Activated CD8-positive, alpha-beta memory T cell treated with anti-CD3 and anti-CD28 coated beads, Interleukin-2, amount 50 U/mL, for 1 hour (primary cell): Measurements from ENCODE around the gene CCM2.

Experiments used
- DNase-seq: peaks from one replicate; pipeline ENCODE4 v3.0.0-alpha.2; 2020; ENCODE audit errors: extremely low read depth

The CCM2 gene

DNA sequence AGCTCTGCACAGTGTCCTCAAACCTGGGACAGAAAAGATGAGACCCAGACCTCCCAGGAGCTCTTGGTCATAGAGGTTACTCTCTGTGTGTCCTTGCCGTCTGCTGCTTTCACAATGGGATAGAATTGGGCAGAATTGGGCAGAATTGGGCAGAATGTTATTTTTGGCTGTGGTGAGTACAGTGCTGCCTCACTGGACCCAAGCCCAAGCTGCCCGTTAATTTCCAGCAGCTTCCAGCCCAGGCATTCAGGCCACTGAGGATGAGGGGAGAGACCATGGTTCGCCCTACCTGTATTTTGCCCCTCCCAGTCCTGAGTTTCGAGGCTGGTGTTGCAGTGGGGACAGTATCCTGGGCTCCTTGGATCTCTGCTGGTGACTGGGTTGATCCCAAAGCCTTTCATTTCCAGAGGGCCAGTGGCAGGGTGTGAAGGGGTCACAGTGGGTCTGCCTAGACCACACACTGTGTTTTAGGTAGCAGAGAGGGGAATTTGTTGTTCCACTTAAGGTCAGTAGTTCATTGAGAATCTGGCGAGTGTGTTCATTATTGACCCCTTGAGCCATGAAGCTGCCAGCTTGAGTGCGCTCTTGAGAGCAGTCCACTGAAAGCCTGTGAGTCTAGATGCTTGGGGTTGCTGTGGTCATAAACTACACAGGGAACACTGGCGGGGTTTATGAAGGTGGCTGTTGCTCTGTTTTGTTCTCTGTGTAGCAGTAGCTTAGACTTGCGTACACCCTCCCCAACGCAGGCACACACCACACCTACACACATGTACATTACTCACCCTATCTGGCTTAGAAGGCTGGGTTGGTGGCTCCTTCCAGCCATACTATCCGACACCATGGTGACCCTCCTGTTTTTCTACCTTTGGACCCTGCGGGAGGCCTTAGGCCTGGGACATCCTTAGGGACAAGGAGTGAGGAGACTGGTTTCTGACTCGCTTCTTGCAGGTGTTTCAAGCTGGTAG lies 65.3 kb downstream of the CCM2 start:
- no peak for DNase-seq

DNA sequence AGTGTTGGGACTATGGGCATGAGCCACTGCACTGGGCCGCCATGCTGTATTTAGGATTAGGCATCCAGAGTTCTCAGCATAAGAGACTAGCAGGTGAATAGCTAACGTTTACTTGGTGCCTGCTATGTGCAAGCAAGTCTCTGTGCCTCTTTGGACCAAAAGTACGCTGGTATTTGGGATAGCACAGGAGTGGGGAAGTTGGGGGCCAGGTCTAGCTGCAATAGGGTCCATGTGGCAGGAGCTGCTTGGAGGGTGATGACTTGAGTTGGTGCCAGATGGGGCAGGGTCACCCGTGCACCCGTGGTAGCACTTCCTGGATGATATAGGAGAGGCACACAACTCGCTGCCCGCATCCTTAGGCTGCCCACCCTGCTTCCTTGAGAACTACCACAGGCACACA lies 66.4 kb downstream of the CCM2 start:
- DNase-seq, result no peak

DNA sequence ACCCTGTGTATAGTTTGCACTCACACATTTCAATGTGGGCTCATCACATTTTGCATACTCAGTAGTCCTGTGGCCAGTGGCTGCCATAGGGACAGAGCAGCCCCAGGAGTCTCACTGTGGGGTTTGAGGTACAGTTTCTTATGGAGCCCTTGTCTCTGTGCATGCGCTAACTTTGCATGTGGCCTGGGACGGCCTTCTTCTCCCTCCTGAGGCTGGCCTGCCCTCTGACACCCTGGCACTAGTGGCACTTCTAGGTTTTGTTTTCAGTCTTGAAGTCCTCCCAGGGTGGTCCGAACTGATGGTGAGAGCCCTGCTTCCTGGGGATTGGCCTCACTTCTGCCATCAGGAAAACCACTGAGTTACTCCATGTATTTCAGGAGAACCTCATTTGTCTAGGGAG lies 67.6 kb downstream of the CCM2 start:
- no peak for DNase-seq

DNA sequence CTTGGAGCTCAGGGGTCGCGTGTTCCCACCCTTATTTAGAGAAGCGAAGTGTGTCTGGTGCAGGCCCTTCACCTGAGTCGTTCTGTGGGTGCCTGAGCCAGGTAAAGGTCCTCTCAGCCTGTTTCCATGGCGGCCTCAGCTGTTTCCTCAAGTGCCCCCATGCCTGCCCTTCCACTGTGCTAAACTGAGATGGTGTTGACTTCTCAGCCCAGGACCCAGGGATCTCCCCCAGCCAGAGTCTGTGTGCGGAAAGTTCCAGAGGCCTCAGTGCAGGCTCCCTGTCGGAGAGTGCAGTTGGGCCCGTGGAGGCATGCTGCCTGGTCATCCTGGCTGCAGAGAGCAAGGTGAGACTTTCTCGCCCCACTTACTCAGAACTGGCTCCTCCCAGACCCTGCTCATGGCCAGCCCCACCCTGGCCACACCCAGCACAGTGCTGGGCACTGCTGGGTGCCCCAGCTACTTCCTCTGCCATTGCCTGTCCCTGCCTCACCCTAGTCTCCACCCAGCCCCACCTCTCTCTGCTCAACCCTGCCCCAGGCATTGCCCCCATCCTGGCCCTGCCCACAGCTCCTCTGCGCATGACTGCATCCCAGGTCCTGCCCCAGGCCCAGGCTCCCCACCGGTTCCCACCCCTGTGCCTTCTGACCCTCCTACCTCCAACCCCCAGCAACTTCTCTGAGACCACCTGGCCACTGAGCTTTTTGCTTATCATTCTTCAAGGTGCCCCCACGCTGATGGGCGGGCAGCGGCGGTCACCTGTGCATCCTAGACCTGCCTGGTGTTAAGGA lies 68.4 kb downstream of the CCM2 start:
- DNase-seq, result no peak

DNA sequence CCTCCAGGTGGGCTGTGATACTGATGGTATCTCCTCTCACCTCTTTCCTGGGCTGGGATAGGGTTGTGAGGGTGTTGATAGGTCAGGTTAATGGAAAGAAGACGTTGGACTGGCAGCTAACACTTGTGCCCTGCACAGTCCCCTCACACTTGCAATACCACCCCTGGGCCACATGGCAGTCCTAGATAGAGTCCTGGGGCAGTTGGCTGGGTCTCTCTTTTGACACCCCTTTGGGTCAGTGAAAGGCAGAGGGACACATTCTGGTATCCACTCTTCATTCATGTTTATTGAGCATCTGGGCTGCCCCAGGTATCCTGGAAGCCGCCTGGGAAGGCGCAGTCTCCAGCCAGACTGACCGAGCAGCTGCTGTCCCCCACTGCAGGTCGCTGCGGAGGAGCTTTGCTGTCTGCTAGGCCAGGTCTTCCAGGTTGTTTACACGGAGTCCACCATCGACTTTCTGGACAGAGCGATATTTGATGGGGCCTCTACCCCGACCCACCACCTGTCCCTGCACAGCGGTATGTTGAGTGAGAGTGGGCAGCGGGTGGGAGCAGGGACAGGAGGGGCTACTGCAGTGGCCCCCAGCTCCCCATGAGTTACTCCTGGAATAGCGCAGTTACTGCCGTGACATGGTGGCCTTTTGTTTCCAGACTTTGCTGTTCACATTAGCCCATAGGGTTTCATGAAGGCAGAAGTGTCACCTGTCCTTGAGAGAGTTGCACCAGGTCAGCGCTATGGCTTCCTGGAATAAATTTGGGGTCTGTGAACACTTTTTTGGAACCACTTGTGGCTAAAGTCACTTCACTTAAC lies 69.6 kb downstream of the CCM2 start:
- no peak for DNase-seq

DNA sequence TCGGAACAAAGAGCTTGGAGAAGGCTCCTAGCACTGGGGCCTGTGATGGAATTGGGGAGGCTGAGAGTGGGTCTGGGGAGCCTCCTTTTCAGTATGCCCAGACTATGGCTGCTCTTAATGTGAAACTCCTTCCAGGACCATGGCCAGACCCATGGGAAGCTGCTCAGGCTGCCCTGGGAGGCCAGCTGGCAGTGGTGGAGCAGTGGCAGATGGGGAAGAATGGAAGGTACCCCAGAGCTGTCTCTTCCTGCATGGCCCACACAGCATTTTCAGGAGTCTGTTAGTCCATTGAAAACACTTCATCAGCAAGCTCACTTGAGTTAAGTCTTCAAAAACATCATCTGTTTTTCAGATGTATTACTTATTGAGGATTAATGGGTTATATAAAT lies 70.2 kb downstream of the CCM2 start:
- DNase-seq, result no peak

DNA sequence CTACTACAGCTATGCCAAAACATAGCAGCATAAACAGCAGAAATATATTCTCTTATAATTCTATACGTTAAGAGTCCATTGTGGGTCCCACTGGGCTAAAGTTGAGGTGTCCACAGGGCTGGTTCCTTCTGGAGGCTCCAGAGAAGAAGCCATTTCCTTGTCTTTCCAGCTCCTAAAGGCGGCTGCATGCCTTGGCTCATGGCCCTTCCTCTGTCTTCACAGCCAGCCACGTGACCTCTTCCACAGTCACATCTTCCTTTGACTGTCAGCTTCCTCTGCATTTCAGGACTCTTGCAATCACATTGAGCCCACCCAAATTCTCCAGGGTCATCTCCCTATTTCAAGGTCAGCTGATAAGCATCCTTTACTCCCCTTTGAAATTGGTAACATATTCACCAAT lies 71.5 kb downstream of the CCM2 start:
- DNase-seq, result no peak

DNA sequence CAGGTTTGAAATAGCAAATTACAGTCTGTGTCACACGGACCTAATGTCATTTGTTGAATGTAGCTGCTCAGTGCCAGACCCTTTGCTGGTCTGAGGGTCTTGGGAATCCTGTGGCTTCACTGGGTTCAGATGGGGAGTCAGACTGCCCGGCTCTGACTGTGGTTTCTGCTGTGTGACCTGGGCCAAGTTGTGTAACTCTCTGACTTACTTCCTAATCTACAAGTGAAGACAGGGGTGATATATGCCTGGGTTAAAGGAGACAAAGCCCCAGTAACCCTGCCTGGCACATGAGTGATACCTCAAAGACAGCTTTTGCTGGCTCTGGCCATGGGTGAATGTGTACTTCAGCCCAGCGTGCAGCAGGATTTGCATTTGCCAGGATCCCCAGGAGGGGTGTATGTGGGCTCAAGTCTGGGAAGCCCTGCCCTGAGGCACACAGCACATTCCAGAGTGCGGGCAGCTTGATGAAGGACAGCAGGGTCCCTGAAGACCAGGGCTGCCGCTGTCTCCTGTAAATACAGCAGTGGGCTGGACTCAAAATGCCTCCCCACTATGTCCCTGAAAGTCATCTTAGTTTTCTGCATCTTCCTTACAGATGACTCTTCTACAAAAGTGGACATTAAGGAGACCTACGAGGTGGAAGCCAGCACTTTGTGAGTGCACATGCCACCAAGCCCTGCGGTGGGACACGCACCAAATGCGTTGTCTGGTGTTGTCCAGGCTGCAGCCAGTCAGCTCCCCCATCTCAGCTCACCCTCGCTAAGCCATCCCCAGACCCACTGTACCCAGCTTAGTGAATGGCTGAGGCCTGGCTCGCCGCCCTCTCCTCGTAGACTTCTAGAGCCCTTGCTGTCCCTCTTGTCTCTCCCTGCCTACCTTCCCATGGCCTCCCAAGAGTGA lies 72.4 kb downstream of the CCM2 start:
- DNase-seq, result no peak

DNA sequence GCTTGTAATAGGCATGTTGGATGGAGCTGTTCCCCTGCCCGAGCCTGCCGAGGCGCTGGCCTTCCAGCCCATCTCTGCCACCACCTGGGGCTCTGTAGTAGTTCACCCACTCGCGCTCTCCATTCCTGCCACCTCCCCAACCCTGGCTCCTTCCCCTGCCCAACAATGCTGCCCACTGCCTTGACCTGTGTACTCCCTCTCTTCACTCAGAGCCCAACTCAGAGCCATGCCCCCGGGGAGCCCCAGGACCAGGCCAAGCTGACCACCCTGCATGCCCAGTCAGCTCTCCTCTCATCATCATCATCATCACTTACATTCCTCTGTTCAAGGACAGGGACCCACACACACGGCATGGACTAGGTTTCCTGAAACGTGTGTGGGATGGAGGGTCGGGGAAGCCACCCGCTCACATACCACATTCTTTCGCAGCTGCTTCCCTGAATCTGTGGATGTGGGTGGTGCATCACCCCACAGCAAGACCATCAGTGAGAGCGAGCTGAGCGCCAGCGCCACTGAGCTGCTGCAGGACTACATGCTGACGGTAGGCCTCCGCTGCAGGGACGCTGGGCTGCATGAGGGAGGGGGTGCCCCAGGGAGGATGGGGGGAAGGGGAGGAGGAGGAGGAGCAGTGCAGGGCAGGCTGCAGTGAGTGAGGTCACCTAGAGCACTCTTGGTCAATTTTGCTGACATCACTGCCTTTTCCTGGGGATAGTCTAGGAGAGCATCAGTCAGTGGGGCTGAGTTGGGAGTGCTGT lies 73.2 kb downstream of the CCM2 start:
- no peak for DNase-seq

DNA sequence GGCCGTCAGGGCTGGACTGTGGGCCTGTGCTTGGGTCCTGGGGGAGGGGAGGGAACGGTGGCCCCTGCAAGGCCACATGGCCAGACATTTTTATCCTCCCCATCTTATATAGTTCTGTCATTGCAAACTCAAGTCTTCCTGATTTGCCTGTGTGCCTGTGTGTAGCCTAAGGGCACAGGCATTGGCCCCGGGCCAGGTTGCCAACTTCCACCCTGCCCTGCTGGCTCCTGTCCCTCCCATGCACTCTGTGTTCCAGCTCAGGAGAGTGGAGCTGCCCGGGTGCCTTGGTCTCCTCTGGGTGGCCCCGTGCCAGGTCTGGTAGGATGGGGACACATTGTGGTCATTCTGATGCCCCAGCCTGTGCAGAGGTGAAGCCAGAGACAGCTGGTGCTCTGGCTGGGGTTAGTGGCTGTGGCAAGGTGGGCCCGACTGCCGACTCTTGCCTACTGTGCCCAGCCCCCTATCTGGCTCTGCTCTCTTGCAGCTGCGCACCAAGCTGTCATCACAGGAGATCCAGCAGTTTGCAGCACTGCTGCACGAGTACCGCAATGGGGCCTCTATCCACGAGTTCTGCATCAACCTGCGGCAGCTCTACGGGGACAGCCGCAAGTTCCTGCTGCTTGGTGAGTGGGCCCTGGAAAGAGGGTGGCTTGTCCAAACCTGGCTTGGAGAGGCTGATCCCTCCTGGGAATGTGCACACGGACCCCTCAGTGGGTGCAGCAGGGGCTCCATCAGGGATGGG lies 74.0 kb downstream of the CCM2 start:
- no peak for DNase-seq

DNA sequence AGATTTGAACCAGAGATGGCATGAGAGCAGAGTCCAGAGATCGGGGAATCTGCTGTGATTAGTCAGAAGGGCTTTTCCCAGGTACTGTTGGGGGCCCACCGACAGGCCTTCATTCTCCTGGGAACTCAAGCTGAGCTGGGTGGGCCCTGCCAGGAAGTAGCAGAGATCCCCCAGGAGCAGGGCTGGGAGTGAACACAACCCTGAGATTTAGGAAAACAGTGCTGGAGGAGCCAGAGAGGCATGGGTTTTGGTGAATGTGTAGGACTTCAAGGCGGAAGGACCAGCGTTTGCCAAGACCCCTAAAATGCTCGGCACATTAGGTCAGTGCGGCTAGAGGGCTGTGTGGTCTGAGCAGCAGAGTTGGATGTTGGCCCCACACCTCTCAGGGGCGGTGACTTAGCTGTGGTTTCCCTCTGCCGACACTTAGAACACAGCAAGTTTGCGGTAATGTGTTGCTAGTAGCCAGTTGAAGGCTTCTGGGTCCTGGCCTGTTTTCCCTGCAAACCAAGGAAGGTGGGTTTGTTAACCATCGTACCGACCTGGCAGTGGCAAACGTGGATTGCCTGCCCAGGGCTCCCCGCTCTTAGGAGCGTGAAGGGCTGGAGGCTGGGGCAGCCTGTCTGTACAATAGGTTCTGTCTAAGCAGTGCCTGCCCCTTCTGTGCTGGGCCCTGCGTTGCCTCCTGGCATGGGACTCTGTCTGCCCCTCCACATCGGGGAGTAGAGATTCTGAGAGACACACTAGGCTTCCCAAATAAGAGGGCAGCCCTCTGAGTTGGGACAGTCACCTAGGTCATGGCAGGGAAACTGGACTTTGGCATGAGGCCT lies 74.7 kb downstream of the CCM2 start:
- DNase-seq, result no peak

DNA sequence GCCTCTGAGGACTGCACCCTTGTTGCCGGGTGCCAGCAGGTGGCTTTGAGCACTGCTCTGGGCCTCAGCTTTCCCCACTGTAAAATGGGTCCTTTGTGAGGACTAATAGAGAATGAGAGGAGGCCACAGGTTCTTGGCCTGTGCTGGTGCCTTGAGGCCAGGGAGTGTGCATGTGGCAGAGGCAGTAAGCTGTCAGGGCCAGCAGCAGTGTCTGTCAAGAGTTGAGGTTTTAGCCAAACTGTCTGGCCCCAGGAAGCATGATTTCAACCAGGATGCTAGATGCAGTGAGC lies 75.3 kb downstream of the CCM2 start:
- DNase-seq, result no peak

DNA sequence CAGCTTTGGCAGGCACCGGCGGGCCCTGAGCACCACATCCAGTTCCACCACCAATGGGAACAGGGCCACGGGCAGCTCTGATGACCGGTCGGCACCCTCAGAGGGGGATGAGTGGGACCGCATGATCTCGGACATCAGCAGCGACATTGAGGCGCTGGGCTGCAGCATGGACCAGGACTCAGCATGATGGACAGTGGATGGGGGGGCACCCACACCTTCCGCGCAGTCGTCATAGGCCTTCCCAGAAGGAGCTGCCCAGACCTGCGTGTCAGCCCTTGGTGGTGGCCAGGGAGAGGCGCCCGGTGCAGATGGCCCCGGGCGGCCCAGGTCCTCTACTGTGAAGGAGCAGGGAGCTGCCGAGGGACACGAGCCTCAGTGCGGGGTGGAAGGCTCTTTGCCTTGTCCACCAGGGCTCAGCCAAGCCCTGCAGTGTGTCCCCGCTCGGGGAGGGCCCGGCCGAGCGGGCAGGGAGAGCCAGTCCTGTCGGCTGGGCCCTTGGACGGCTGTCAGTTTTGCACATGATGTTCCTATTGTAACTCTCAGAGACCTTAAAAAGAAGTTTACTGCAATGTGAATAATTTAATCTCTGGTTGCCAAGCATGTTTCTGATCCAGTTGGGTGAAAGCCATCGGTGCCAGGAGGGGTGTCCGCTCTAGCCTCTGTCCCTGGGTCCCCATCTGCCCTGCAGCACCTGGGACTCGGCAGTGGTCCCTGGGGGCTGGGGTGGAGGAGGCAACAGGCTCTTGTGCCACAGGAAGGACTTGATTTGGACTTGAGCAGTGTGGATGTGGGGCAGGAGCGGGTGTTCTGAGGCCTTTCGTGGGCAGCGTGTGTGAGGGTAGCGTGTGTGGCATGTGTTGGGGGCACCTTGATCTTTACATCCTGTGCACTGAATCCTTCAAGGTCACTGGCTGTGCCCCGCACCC lies 76.1 kb downstream of the CCM2 start:
- DNase-seq, result no peak

DNA sequence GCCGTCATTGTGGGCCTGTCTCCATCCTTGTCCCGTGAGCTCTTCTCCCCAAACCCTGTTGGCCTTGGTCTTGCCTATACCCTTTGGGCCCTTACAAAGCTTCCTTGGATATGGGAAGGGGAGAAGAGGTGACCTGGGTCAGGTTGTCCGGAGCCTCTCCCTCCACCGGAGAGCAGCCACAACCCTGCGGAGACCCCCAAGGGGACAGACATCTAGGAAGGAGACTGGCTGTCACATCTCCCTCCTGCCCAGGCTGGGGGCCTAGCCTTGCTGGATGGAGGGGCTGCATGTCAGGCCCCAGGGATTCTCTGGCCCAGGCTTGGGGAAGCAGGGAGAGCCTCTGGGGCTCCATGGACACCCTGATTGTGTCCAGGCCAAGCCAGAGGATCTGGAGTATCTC lies 76.9 kb downstream of the CCM2 start:
- no peak for DNase-seq

DNA sequence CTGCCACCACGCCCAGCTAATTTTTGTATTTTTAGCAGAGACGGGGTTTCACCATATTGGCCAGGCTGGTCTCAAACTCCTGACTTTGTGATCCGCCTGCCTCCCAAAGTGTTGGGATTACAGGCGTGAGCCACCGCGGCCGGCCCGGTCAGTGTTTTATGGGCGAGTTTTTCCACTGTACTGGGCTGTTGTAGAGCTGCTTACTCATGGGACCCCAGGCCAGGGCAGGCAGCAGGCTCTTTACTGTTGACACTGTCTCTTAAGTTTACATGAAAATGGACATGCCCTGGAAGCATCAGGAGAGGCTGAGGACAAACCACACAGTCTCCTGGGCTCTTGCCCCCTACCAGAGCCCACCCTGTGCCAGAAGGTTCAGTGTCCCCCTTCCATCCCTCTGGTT lies 77.6 kb downstream of the CCM2 start:
- no peak for DNase-seq

DNA sequence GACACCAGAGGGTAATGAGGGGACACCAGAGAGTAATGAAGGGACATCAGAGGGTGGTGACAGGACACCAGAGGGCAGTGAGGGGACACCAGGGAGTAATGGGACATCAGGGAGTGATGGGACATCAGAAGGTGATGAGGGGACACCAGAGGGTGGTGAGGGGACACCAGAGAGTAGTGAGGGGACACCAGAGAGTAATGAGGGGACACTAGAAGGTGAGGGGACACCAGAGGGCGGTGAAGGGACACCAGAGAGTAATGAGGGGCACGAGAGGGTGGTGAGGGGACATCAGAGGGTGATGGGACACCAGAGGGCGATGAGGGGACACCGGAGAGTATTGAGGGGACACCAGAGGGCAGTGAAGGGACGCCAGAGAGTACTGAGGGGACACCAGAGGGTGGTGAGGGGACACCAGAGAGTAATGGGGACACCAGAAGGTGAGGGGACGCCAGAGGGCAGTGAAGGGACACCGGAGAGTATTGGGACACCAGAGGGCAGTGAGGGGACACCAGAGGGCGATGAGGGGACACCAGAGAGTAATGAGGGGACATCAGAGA lies 78.2 kb downstream of the CCM2 start:
- DNase-seq, result no peak

DNA sequence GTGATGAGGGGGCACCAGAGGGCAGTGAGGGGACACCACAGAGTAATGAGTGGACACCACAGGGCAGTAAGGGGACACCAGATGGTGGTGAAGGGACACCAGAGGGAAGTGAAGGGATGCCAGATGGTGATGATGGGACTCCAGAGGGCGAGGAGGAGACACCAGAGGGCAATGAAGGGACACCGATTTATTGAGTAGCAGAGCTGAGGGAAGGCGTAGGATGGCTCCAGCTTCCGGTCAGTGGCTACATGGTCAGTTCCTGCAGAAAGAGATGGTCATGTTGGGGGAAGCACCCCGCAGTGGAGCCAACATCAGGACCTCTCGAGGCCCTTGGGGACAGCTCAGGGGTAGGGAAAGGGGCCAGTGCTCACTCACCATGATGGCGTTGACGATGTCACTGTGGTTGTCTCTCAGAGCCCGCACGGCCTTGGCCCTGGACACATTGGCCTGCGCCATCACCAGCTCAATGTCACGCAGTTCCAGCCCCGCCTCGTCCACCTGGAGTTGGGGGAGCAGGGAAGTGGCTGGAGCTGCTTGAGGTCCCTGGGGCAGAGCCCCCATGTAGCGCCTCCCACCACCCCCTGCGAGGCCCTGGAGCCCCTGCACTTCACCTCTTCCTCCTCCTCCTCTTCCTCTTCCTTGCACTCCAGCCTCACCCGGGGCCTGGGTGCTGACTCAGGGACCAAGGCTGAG lies 80.4 kb downstream of the CCM2 start:
- DNase-seq, result no peak
